Posterior vena cava (tissue), 2 donors: ENCODE measurements around the gene COMMD7. TPM values are rescaled to one million over a fixed set of nuclear protein-coding genes. Genes with fewer than 3 reads are reported as not detected.

Experiments used
- DNase-seq: peaks from one replicate; pipeline ENCODE4 v3.0.0-alpha.2; 2020; ENCODE audit warnings: low spot score
- intact Hi-C, 2 donors: fragments of 100-400 bp; cut with DNase I; formaldehyde crosslinking; loops; one replicate each; pipeline versions ENCODE4 v1.14.1 to v1.14.2; 2022 to 2023
- total RNA-seq, 2 donors: library from RNA; stranded (reverse); fragmentation: NEBNext Ultra II Directional; extraction: Animal tissue kit (Norgen Biotek cat#: 25700); gene quantifications; one replicate each; pipeline ENCODE4 v1.2.1, GENCODE V29; 2021
- donor health status: DM: yes; HTN: yes; CAD: no.
- donor health status: DM: yes; HTN: yes; CAD: no.

The COMMD7 gene
- total RNA-seq, 2 donors from 2014 or later, result 38.9 to 43.2 TPM

DNA sequence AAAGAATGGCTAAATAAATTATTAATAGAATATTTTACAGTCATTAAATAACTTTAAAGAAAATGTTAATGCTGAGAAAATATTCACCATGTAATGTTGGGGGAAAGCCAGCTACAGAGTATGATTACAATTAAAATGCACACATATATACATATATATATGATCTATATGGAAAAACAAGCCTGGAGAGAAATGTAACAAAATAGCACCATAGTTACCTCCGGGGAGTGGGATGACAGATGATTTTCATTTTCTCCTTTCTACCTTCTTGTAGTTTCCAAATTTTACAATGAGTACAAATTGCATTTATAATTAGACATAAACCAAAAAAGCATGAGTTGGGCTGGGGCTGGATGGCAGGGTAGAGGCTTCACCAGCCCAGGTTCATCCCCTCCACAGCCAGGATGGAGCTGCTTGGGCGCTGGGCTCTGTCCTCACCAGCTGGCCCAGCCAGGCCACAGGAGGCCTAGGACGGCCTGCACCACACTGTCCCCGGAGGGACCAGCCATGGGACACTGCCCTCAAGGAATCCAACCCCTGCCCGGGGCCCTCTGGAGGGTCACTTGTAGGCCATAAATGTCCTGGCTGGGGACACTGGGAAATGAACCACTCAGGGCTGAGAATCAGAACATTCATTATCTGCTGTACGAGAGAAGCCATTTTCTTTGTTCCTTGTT lies 79.8 kb downstream of the COMMD7 start:
- intact Hi-C loops, result loop anchor here in 1 of 2 donors (2.0 kb wide), 1 partner anchor 75 kb away; no protein-coding TSS in a partner anchor
- no peak for DNase-seq

DNA sequence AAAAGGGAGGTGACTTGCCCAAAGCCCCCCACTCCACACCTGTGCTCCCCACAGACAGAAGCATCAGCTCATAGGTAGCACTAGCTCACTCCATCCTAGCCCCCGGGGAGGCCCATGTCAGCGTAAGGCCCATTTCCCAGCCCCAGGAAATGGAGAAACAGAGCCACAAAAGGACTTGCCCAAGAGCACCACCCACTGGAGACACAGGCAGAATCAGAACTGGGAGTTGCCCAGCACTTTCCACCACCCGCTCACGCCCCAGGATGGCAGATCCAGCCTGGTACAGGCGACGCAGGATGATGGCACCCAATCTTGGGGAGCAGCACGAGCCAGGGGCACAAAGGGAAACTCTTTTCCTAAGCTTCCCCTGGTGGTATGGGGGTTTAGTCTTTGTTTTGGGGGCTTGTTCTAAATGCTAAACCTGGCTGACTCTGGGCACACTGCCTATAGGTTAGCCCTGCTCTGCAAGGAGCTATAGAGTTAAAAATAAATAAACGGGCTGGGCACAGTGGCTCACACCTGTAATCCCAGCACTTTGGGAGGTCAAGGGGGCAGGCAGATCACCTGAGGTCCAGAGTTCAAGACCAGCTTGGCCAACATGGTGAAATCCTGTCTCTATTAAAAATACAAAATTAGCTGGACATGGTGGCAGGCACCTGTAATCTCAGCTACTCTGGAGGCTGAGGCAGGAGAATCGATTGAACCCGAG lies 81.3 kb downstream of the COMMD7 start:
- no peak for DNase-seq
- intact Hi-C loops, result no loop called here

DNA sequence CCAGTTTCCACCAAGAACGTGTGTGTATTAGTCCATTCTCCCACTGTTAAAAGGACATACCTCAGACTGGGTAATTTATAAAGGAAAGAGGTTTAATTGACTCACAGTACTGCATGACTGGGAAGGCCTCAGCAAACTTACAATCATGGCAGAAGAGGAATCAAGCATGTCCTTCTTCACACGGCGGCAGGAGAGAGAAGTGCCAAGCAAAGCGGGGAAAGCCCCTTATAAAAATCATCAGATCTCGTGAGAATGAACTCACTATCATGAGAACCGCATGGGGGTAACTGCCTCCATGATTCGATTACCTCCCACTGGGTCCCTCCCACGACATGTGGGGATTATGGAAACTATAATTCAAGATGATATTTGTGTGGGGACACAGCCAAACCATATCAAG lies 82.6 kb downstream of the COMMD7 start:
- no peak for DNase-seq
- intact Hi-C loops, result no loop called here

DNA sequence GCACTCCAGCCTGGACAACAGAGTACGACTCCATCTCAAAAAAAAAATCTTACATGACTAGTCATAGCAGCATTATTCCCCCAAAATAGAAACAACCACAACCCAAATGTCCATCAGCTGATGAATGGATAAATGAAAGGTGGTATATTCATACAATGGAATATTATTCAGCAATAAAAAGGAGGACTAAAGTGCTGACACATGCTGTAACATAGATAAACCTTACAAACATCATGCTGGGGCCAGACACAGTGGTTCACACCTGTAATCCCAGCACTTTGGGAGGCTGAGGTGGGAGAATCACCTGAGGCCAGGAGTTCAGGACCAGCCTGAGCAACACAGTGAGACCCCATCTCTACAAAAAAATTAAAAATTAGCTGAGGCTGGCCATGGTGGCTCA lies 86.4 kb downstream of the COMMD7 start:
- intact Hi-C loops, result no loop called here
- DNase-seq, result no peak

DNA sequence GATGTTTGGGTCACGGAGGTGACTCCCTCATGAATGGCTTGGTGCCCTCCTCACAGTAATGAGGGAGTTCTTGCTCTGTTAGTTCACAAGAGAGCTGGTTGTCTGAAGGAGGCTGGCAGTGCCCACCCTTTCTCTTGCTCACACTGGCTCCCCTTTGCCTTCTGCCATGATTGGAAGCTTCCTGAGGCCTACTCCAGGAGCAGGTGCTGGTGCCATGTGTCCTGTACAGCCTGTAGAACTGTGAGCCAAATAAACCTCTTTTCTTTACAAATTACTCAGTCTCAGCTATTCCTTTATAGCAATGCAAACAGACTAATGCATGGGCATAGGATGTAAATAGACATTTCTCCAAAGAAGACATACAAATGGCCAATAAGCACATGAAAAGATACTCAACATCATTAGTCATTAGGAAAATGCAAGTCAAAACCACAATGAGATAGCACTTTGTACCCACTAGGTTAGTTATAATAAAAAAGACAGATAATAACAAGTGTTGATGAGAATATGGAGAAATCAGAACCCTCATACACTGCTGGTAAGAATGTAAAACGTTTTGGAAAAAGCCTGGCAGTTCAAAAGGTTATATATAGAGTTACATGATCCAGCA lies 87.3 kb downstream of the COMMD7 start:
- no peak for DNase-seq
- intact Hi-C loops, result no loop called here

DNA sequence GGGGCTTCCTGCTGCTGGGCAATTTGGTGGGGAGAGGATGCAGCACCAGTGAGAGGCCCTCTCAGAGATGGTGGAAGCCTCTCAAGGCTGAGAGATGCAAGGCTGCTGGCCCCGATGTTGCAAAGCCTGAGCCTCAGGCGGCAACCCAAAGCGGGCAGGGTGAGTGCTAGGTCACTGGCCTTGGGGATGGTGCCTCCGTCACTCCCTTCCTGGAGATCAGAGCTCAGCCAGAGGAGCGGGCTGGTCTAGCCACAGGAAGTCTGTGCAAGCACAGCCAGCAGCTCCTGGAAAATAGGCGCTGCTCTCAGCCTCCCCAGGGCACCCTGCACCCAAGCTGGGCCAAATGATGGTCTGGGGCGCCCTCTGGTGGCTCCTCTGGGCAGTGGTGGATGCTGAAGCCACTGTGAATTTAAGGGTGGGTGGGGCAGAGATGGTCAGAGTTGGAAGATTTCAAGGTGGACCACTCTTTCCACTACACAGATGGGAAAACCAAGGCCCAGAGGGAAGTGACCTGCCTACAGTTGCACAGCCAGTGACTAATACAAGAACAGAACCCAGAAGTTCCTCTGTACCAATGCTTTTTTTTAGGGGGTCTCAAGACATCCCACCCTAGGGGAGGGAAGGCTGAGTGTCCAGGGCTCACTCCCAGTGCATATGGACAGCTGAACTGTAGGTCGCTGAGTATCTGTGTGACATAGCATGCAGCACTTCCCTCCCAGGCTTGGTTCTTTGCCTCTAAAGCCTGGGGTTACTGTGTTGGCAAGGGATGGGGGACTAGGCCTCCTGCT lies 90.3 kb downstream of the COMMD7 start:
- peak; percentile 94 for DNase-seq
- intact Hi-C loops, result loop anchor here in 1 of 2 donors (2.0 kb wide), 2 partner anchors 132 to 316 kb away; no protein-coding TSS in a partner anchor

Other genes with a start within 250 kb of the COMMD7 start
- gene NOL4L, start 158.1 kb downstream of the COMMD7 start, total RNA-seq, result 10 to 100 TPM in 1 of 2 donors, 1 to 10 TPM in 1; 9.3 to 12.0 TPM
- gene C20orf203, start 69.5 kb downstream of the COMMD7 start, total RNA-seq, result under 1 TPM in 1 of 2 donors, not detected in 1; 0.05 TPM
- under 1 TPM; 0.38 to 0.56 TPM for gene DNMT3B, start 18.9 kb upstream of the COMMD7 start, total RNA-seq
- gene MAPRE1, start 76.5 kb upstream of the COMMD7 start, total RNA-seq, result 100 to 1,000 TPM; 127 to 141 TPM
- under 1 TPM; 0.28 to 0.81 TPM for gene EFCAB8, start 115.5 kb upstream of the COMMD7 start, total RNA-seq